PC-9 (cell line): ENCODE results near the gene ANKRD63. TPM values are rescaled to one million over a fixed set of nuclear protein-coding genes. Genes with fewer than 3 reads are reported as not detected.

Experiments used
- BruUV-seq: library from RNA; stranded (reverse); fragments of 400-500 nt; replicated peaks from 2 replicates; lab custom pipeline; 2021; lab: Mats Ljungman, UMichigan
- CTCF ChIA-PET: fragments of 300-600 bp; sonication (Branson Sonifier 250); formaldehyde crosslinking; loops from one replicate; lab custom pipeline; 2022; ENCODE audit warnings: antibody characterized with exemption; lab: Charles Lee
- POLR2A ChIA-PET: fragments of 300-600 bp; sonication (Branson Sonifier 250); formaldehyde crosslinking; loops from one replicate; lab custom pipeline; 2022; ENCODE audit warnings: antibody characterized with exemption; ENCODE audit not compliant: unreplicated experiment; lab: Charles Lee
- DNase-seq, 2 experiments: peaks; one replicate each; pipeline versions ENCODE4 v3.0.0 to v3.0.0-alpha.2; 2015 to 2022; ENCODE audit warnings: mixed read lengths in 1 of 2
- H2AFZ ChIP-seq: fragments of 200-600 bp; sonication (generic); 2 replicates; pipeline ENCODE4 v1.8.1; 2017; ENCODE audit warnings: antibody characterized with exemption
- H3F3A ChIP-seq: fragments of 200-600 bp; sonication (generic); 2 replicates; pipeline ENCODE4 v1.8.1; 2017; ENCODE audit warnings: antibody characterized with exemption, mild to moderate bottlenecking, low read depth; ENCODE audit not compliant: insufficient read depth
- H3K27ac ChIP-seq: fragments of 200-600 bp; sonication (generic); 2 replicates; pipeline ENCODE4 v1.6.1; 2016; ENCODE audit warnings: mixed run types
- H3K27me3 ChIP-seq: fragments of 200-600 bp; sonication (generic); 2 replicates; pipeline ENCODE4 v1.6.1; 2016; ENCODE audit warnings: low read depth, mixed run types; ENCODE audit not compliant: insufficient read depth
- H3K36me3 ChIP-seq: fragments of 200-600 bp; sonication (generic); 2 replicates; pipeline ENCODE4 v1.6.1; 2016; ENCODE audit warnings: low read depth, mixed run types
- H3K4me1 ChIP-seq: fragments of 200-600 bp; sonication (generic); replicated peaks from 2 replicates; pipeline ENCODE4 v1.6.1; 2016; ENCODE audit warnings: mixed run types; ENCODE audit not compliant: insufficient read depth
- H3K4me2 ChIP-seq: fragments of 200-600 bp; sonication (generic); 2 replicates; pipeline ENCODE4 v1.6.1; 2017; ENCODE audit warnings: mixed run types
- H3K4me3 ChIP-seq: fragments of 200-600 bp; sonication (generic); 2 replicates; pipeline ENCODE4 v1.6.1; 2016; ENCODE audit warnings: mixed run types
- H3K79me2 ChIP-seq: fragments of 200-600 bp; sonication (generic); 2 replicates; pipeline ENCODE4 v1.6.1; 2017; ENCODE audit warnings: low read depth, mixed run types
- H3K9me2 ChIP-seq: fragments of 200-600 bp; sonication (generic); 2 replicates; pipeline ENCODE4 v1.8.1; 2017; ENCODE audit warnings: mild to moderate bottlenecking; ENCODE audit not compliant: insufficient read depth
- H3K9me3 ChIP-seq: fragments of 200-600 bp; sonication (generic); 2 replicates; pipeline ENCODE4 v1.8.1; 2016; ENCODE audit warnings: low read depth; ENCODE audit not compliant: insufficient read depth
- H4K20me1 ChIP-seq: fragments of 200-600 bp; sonication (generic); 2 replicates; pipeline ENCODE4 v1.8.1; 2017; ENCODE audit not compliant: insufficient read depth
- CTCF ChIP-seq: fragments of 200-600 bp; sonication (generic); conservative IDR thresholded peaks from 2 replicates; pipeline ENCODE4 v1.6.1; 2017; ENCODE audit warnings: mixed run types, antibody characterized with exemption, mild to moderate bottlenecking, moderate library complexity
- EZH2 ChIP-seq: fragments of 200-600 bp; sonication (generic); IDR thresholded peaks from 2 replicates; pipeline ENCODE4 v1.8.0; 2017; ENCODE audit warnings: antibody characterized with exemption, low read depth
- intact Hi-C: fragments of 100-400 bp; cut with micrococcal nuclease; formaldehyde crosslinking; loops from one replicate; pipeline ENCODE4 v1.10.0; 2022; ENCODE audit not compliant: unreplicated experiment
- total RNA-seq: library from RNA; stranded (reverse); gene quantifications from 2 replicates; pipeline ENCODE4 v1.2.3, GENCODE V29; 2021

Gene ANKRD63
- total RNA-seq, 1 experiment from 2014 or later, result not detected

- H4K20me1 ChIP-seq, result no peaks in the 10 kb centered on the region
- TF ChIP-seq EZH2, result no peak
- TF ChIP-seq CTCF, result no peak
- H3F3A ChIP-seq, result no peaks in the 10 kb centered on the region
- H3K27me3 ChIP-seq, result no peaks in the 10 kb centered on the region
- ChIA-PET POLR2A (no interaction called here), CTCF (no interaction called here)
- intact Hi-C loops, result loop anchor here (5.0 kb wide), 1 partner anchor 38 kb away; the partner anchor contains the start of gene ANKRD63
- H2AFZ ChIP-seq, result no peak overlapping the region
- no TSS peak for BruUV-seq
- no peaks in the 10 kb centered on the region for H3K36me3 ChIP-seq
- H3K4me1 ChIP-seq, result peaks cover 8% of the 10 kb centered on the region; the same call in 1 of the 2 replicates
- 0 out of 2 replicates have a peak, but pooled peaks cover 2% of the 10 kb centered on the region for H3K79me2 ChIP-seq
- no peak overlapping the region for H3K4me3 ChIP-seq
- no peak for DNase-seq
- no peaks in the 10 kb centered on the region for H3K9me3 ChIP-seq
- H3K27ac ChIP-seq, result no peak overlapping the region
- H3K4me2 ChIP-seq, result no peak overlapping the region
- H3K9me2 ChIP-seq, result no peaks in the 10 kb centered on the region
Observed at GRCh38 chr15:40320409-40320808, 37.5 kb upstream of the ANKRD63 start.

GRCh38 chr15:40317580-40317979, 34.7 kb upstream of the ANKRD63 start:
- CTCF ChIA-PET, result no interaction called here
- intact Hi-C loops, result no loop called here
- H3K4me1 ChIP-seq, result peaks cover 9% of the 10 kb centered on the region
- H3K9me3 ChIP-seq, result no peaks in the 10 kb centered on the region
- H3K36me3 ChIP-seq, result no peaks in the 10 kb centered on the region
- POLR2A ChIA-PET, result no interaction called here
- no peaks in the 10 kb centered on the region for H4K20me1 ChIP-seq
- H3K27ac ChIP-seq, result no peak overlapping the region
- peaks cover 5% of the 10 kb centered on the region for H3F3A ChIP-seq
- no TSS peak for BruUV-seq
- DNase-seq, result no peak
- no peaks in the 10 kb centered on the region for H3K79me2 ChIP-seq
- H3K4me3 ChIP-seq, result no peak overlapping the region
- H3K27me3 ChIP-seq, result no peaks in the 10 kb centered on the region
- no peak for TF ChIP-seq EZH2
- TF ChIP-seq CTCF, result no peak
- H3K4me2 ChIP-seq, result no peak overlapping the region
- no peaks in the 10 kb centered on the region for H3K9me2 ChIP-seq
- H2AFZ ChIP-seq, result no peak overlapping the region

GRCh38 chr15:40316931-40317330, 34.1 kb upstream of the ANKRD63 start:
- ChIA-PET POLR2A (interaction anchor here (0.7 kb wide), 1 partner anchor 384 kb away, joined by 6 read pairs; no protein-coding TSS in a partner anchor), CTCF (no interaction called here)
- Histone ChIP-seq H3K79me2 (no peaks in the 10 kb centered on the region), H3K4me3 (no peak overlapping the region), H3K9me3 (no peaks in the 10 kb centered on the region), H4K20me1 (no peaks in the 10 kb centered on the region), H3K27me3 (no peaks in the 10 kb centered on the region), H3K27ac (no peak overlapping the region), H3K4me2 (no peak overlapping the region), H2AFZ (no peak overlapping the region), H3K36me3 (no peaks in the 10 kb centered on the region), H3F3A (peaks cover 5% of the 10 kb centered on the region), H3K9me2 (no peaks in the 10 kb centered on the region), H3K4me1 (peaks cover 9% of the 10 kb centered on the region)
- DNase-seq, result no peak
- intact Hi-C loops, result no loop called here
- BruUV-seq, result no TSS peak
- no peak for TF ChIP-seq EZH2
- no peak for TF ChIP-seq CTCF
